Testis (tissue), 2 donors: ENCODE data around the gene CALML6.

ENCODE experiments used
- CTCF ChIP-seq, 3 experiments: fragments of 450-650 bp in 2 of 3; fragments of 200-600 bp in 1 of 3; sonication (generic) in 1 of 3; IDR thresholded peaks; one replicate each; pipeline ENCODE4 v1.5.1; 2016 to 2019; ENCODE audit warnings: antibody characterized with exemption in 3 of 3, mild to moderate bottlenecking in 2 of 3, moderate library complexity in 1 of 3
- POLR2A ChIP-seq: fragments of 450-650 bp; IDR thresholded peaks from one replicate; pipeline ENCODE4 v1.6.1; 2017; ENCODE audit warnings: antibody characterized with exemption, mild to moderate bottlenecking, moderate library complexity

GRCh38 chr1:1937549-1938275 is 22.7 kb downstream of the CALML6 start:
- TF ChIP-seq CTCF (IDR thresholded peaks at IDR 0.05) (no peak), POLR2A (no peak)
